Neural cell (in vitro differentiated cells): ENCODE results near the gene OR1B1. TPM values are rescaled to one million over a fixed set of nuclear protein-coding genes. Genes with fewer than 3 reads are reported as not detected.

Experiments
- H2AFZ ChIP-seq: fragments of 200-600, 300-800 bp; sonication (generic), shearing (Covaris generic); 2 replicates; pipeline ENCODE4 v1.6.0; 2014; ENCODE audit warnings: low read depth, mild to moderate bottlenecking, antibody characterized with exemption, low read length, moderate library complexity
- H3F3A ChIP-seq: fragments of 200-600 bp; shearing (Covaris generic); 2 replicates; pipeline ENCODE4 v1.6.1; 2016; ENCODE audit warnings: mild to moderate bottlenecking, moderate library complexity, mixed read lengths, antibody characterized with exemption, low read length; ENCODE audit not compliant: insufficient read depth, poor library complexity, severe bottlenecking
- H3K27ac ChIP-seq: fragments of 200-600, 300-800 bp; sonication (generic), shearing (Covaris generic); 2 replicates; pipeline ENCODE4 v1.5.1; 2014; ENCODE audit warnings: mild to moderate bottlenecking, low read length, moderate library complexity
- H3K27me3 ChIP-seq: fragments of 300-800, 200-600 bp; sonication (generic), shearing (Covaris generic); 2 replicates; pipeline ENCODE4 v1.6.0; 2014; ENCODE audit warnings: mild to moderate bottlenecking, low read depth, low read length, moderate library complexity; ENCODE audit not compliant: insufficient read depth
- H3K36me3 ChIP-seq: fragments of 300-800, 200-600 bp; sonication (generic), shearing (Covaris generic); 2 replicates; pipeline ENCODE4 v1.5.1; 2014; ENCODE audit warnings: mild to moderate bottlenecking, antibody characterized with exemption, low read length, moderate library complexity; ENCODE audit not compliant: insufficient read depth
- H3K4me2 ChIP-seq: fragments of 300-800, 200-600 bp; sonication (generic), shearing (Covaris generic); 2 replicates; pipeline ENCODE4 v1.6.0; 2014; ENCODE audit warnings: mild to moderate bottlenecking, low read length
- H3K4me3 ChIP-seq: fragments of 300-800, 200-600 bp; sonication (generic), shearing (Covaris generic); 2 replicates; pipeline ENCODE4 v1.5.1; 2014; ENCODE audit warnings: mild to moderate bottlenecking, low read length, moderate library complexity
- H3K79me2 ChIP-seq: fragments of 200-600 bp; shearing (Covaris generic); replicated peaks from 2 replicates; pipeline ENCODE4 v1.6.0; 2014; ENCODE audit warnings: mild to moderate bottlenecking, low read length, moderate library complexity; ENCODE audit not compliant: insufficient read depth
- H3K9ac ChIP-seq: fragments of 300-800, 200-600 bp; sonication (generic), shearing (Covaris generic); 2 replicates; pipeline ENCODE4 v1.6.1; 2016; ENCODE audit warnings: mild to moderate bottlenecking, low read length, mixed read lengths
- H3K9me2 ChIP-seq: fragments of 200-600 bp; shearing (Covaris generic); 2 replicates; pipeline ENCODE4 v1.6.1; 2016; ENCODE audit warnings: mild to moderate bottlenecking, low read length, mixed read lengths; ENCODE audit not compliant: insufficient read depth
- H3K9me3 ChIP-seq: fragments of 200-600, 300-800 bp; sonication (generic), shearing (Covaris generic); 2 replicates; pipeline ENCODE4 v1.6.1; 2016; ENCODE audit warnings: mild to moderate bottlenecking, mixed run types, low read length, moderate library complexity, mixed read lengths
- H4K20me1 ChIP-seq: fragments of 200-600 bp; shearing (Covaris generic); 2 replicates; pipeline ENCODE4 v1.6.1; 2016; ENCODE audit warnings: mild to moderate bottlenecking, mixed run types; ENCODE audit not compliant: insufficient read depth
- CTCF ChIP-seq: fragments of 450-650 bp; IDR thresholded peaks from 2 replicates; pipeline ENCODE4 v1.5.1; 2014; ENCODE audit warnings: antibody characterized with exemption, mild to moderate bottlenecking, moderate library complexity; ENCODE audit not compliant: poor library complexity, severe bottlenecking
- EP300 ChIP-seq: fragments of 450-650 bp; conservative IDR thresholded peaks from 2 replicates; pipeline ENCODE4 v1.6.1; 2014; ENCODE audit warnings: antibody characterized with exemption, mild to moderate bottlenecking, moderate library complexity; ENCODE audit not compliant: poor library complexity, severe bottlenecking
- EZH2 ChIP-seq: fragments of 200-600, 300-800 bp; shearing (Covaris generic), sonication (generic); IDR thresholded peaks from 2 replicates; pipeline ENCODE4 v1.6.1; 2014; ENCODE audit warnings: antibody characterized with exemption, low read length, borderline replicate concordance, mild to moderate bottlenecking; ENCODE audit not compliant: insufficient read depth, poor library complexity, severe bottlenecking
- MXI1 ChIP-seq: fragments of 450-650 bp; conservative IDR thresholded peaks from 2 replicates; pipeline ENCODE4 v1.6.1; 2014; ENCODE audit warnings: antibody characterized with exemption, mild to moderate bottlenecking; ENCODE audit not compliant: poor library complexity, severe bottlenecking
- POLR2AphosphoS5 ChIP-seq: IDR thresholded peaks from 2 replicates; pipeline ENCODE4 v1.6.1; 2012
- RAD21 ChIP-seq: fragments of 450-650 bp; conservative IDR thresholded peaks from 2 replicates; pipeline ENCODE4 v1.6.1; 2014; ENCODE audit warnings: antibody characterized with exemption, mild to moderate bottlenecking, moderate library complexity
- REST ChIP-seq: IDR thresholded peaks from 2 replicates; pipeline ENCODE4 v1.6.1; 2012; ENCODE audit warnings: borderline replicate concordance
- SMC3 ChIP-seq: fragments of 450-650 bp; conservative IDR thresholded peaks from 2 replicates; pipeline ENCODE4 v1.6.1; 2014; ENCODE audit warnings: antibody characterized with exemption, mild to moderate bottlenecking, moderate library complexity; ENCODE audit not compliant: poor library complexity
- TAF1 ChIP-seq: IDR thresholded peaks from 2 replicates; pipeline ENCODE4 v1.6.1; 2012; ENCODE audit warnings: low read depth
- polyA plus RNA-seq: library from polyadenylated mRNA; depleted of rRNA; stranded (reverse); fragments of >200 nt; gene quantifications from 2 replicates; pipeline ENCODE4 v1.2.3, GENCODE V29; 2014

OR1B1 gene
- polyA plus RNA-seq, 1 donor from 2014 or later = not detected

GRCh38 chr9:122661416-122661815 is 4.0 kb upstream of the OR1B1 start, which contains the start of gene OR1L1:
Gene OR1L1 (plus strand): TSS chr9:122661716. CDS start chr9:122661716, 0 bp downstream.
- H3K4me2 ChIP-seq = no peak within 1 kb of the TSS
- no peak within 1 kb of the TSS for H2AFZ ChIP-seq
- no peak within 1 kb of the TSS for H3K27ac ChIP-seq
- H3K9ac ChIP-seq = no peak within 1 kb of the TSS
- no peaks in the 10 kb centered on the region for H3K36me3 ChIP-seq
- no peaks in the 10 kb centered on the region for H3K9me3 ChIP-seq
- H3K4me3 ChIP-seq = no peak within 1 kb of the TSS
- no peaks in the 10 kb centered on the region for H3K27me3 ChIP-seq
- no peaks in the 10 kb centered on the region for H4K20me1 ChIP-seq
- H3K79me2 ChIP-seq = no peaks in the 10 kb centered on the region
- TF ChIP-seq REST (no peak), TAF1 (no peak), MXI1 (no peak), RAD21 (no peak), EZH2 (no peak), CTCF (no peak), POLR2AphosphoS5 (no peak), EP300 (no peak), SMC3 (no peak)
- no peaks in the 10 kb centered on the region for H3K9me2 ChIP-seq
- H3F3A ChIP-seq = no peaks in the 10 kb centered on the region

GRCh38 chr9:122656378-122656777 is 1.0 kb downstream of the OR1B1 start:
- no peak overlapping the region for H3K9ac ChIP-seq
- H3K79me2 ChIP-seq = no peaks in the 10 kb centered on the region
- no peaks in the 10 kb centered on the region for H4K20me1 ChIP-seq
- no peaks in the 10 kb centered on the region for H3K27me3 ChIP-seq
- no peaks in the 10 kb centered on the region for H3K9me3 ChIP-seq
- no peak overlapping the region for H2AFZ ChIP-seq
- no peaks in the 10 kb centered on the region for H3F3A ChIP-seq
- H3K27ac ChIP-seq = no peak overlapping the region
- TF ChIP-seq CTCF = no peak
- TF ChIP-seq EP300 = no peak
- no peak for TF ChIP-seq SMC3
- H3K36me3 ChIP-seq = no peaks in the 10 kb centered on the region
- H3K4me2 ChIP-seq = no peak overlapping the region
- H3K9me2 ChIP-seq = no peaks in the 10 kb centered on the region
- no peak overlapping the region for H3K4me3 ChIP-seq
